Measurements from ENCODE around the gene TNFAIP3. TPM values are rescaled to one million over a fixed set of nuclear protein-coding genes. Genes with fewer than 3 reads are reported as not detected.

Gene TNFAIP3
- polyA plus RNA-seq (2013) = 84.4 TPM

GRCh38 chr6:137866914-137867684, at the start of gene TNFAIP3:
Gene TNFAIP3 (plus strand): TSS chr6:137867259. CDS start chr6:137871228, 3,969 bp downstream.
- Histone ChIP-seq H3K4me1 (ENCODE audit: control extremely low read depth in 1 of 4, control insufficient read depth in 4 of 4, insufficient read depth in 4 of 4, low read length in 3 of 4) (peaks cover 12 to 54% (median 37%) of the 10 kb centered on the region in 4 experiments), H3K27ac (ENCODE audit: insufficient read depth in 1 of 2, low read depth in 1 of 2, low read length in 2 of 2, poor library complexity in 1 of 2, severe bottlenecking in 2 of 2) (peak within 1 kb of the TSS; percentile 85 to 92), H3K27me3 (replicated peaks in 2 of 5; ENCODE audit: control insufficient read depth in 4 of 5, insufficient read depth in 5 of 5, low read length in 4 of 5) (no peaks in the 10 kb centered on the region), H3K36me3 (ENCODE audit: control insufficient read depth in 4 of 4, insufficient read depth in 4 of 4, low read length in 3 of 4) (peaks cover 3 to 9% (median 5%) of the 10 kb centered on the region in 4 experiments), H3K4me3 (ENCODE audit: control insufficient read depth in 1 of 7, extremely low read depth in 1 of 7, insufficient read depth in 4 of 7, low read depth in 2 of 7, low read length in 6 of 7) (peak within 1 kb of the TSS; percentile 76 to 95 (median 87)), H3K9me3 (ENCODE audit: control extremely low read depth in 1 of 5, control insufficient read depth in 4 of 5, insufficient read depth in 2 of 5, low read depth in 1 of 5, low read length in 4 of 5) (no peaks in the 10 kb centered on the region)
- ChIA-PET CTCF (interaction anchor here (0.7 to 7.5 kb wide), 37 partner anchors 9 to 168 kb away, joined by 3 to 67 read pairs (median 5); no protein-coding TSS in a partner anchor), POLR2A (interaction anchor here (0.6 to 2.6 kb wide), 11 partner anchors 8 to 159 kb away, joined by 3 to 16 read pairs (median 3); no protein-coding TSS in a partner anchor)
- DNase-seq = peak; percentile 96 to 98 (median 98)
- 0% methylated on average over 64 of the region's 87 CpGs for whole genome bisulfite sequencing (ENCODE audit: insufficient coverage)

DNA sequence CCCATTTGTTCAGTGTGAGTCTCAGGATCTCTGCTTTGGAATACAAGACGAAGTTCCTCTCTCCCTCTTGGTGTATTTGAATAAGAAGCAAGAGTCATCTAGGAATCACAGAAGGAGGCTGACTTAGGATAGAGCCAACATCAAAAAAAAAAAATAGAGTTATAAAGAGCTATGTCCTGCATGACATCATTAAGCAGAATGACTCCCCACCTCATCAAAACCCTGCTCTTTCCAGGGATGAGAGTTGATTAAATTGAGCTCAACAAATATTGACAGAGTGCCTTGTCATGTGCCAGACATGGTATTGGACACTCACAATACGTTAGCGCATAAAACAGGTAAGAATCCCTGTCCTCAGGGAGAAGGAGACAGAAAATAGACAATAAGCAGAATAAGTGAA, 48.6 kb upstream of the TNFAIP3 start:
- CTCF ChIA-PET = interaction anchor here (0.6 to 2.2 kb wide), 5 partner anchors 15 to 121 kb away, joined by 3 to 7 read pairs (median 3); no protein-coding TSS in a partner anchor
- no peak overlapping the region for H3K27ac ChIP-seq (ENCODE audit: insufficient read depth in 1 of 2, low read depth in 1 of 2, low read length in 2 of 2, poor library complexity in 1 of 2, severe bottlenecking in 2 of 2)
- no peak for DNase-seq
- 100% methylated on average over 1 of the region's 3 CpGs for WGBS (ENCODE audit: insufficient coverage)
- no peaks in the 10 kb centered on the region for H3K9me3 ChIP-seq (ENCODE audit: control extremely low read depth in 1 of 5, control insufficient read depth in 4 of 5, insufficient read depth in 2 of 5, low read depth in 1 of 5, low read length in 4 of 5)
- H3K36me3 ChIP-seq (ENCODE audit: control insufficient read depth in 4 of 4, insufficient read depth in 4 of 4, low read length in 3 of 4) = no peaks in the 10 kb centered on the region
- peaks cover 18 to 50% (median 32%) of the 10 kb centered on the region in 4 experiments for H3K4me1 ChIP-seq (ENCODE audit: control extremely low read depth in 1 of 4, control insufficient read depth in 4 of 4, insufficient read depth in 4 of 4, low read length in 3 of 4)
- POLR2A ChIA-PET = no interaction called here
- H3K27me3 ChIP-seq (replicated peaks in 2 of 5; ENCODE audit: control insufficient read depth in 4 of 5, insufficient read depth in 5 of 5, low read length in 4 of 5) = no peaks in the 10 kb centered on the region
- H3K4me3 ChIP-seq (ENCODE audit: control insufficient read depth in 1 of 7, extremely low read depth in 1 of 7, insufficient read depth in 4 of 7, low read depth in 2 of 7, low read length in 6 of 7) = no peak overlapping the region

- peak; percentile 45 to 88 (median 87) for DNase-seq
- POLR2A ChIA-PET = no interaction called here
- Histone ChIP-seq H3K36me3 (ENCODE audit: control insufficient read depth in 4 of 4, insufficient read depth in 4 of 4, low read length in 3 of 4) (no peaks in the 10 kb centered on the region), H3K4me3 (ENCODE audit: control insufficient read depth in 1 of 7, extremely low read depth in 1 of 7, insufficient read depth in 4 of 7, low read depth in 2 of 7, low read length in 6 of 7) (peak overlapping the region in 1 of 7 experiments; percentile 25), H3K4me1 (ENCODE audit: control extremely low read depth in 1 of 4, control insufficient read depth in 4 of 4, insufficient read depth in 4 of 4, low read length in 3 of 4) (peaks cover 25 to 62% (median 42%) of the 10 kb centered on the region in 4 experiments), H3K27ac (ENCODE audit: insufficient read depth in 1 of 2, low read depth in 1 of 2, low read length in 2 of 2, poor library complexity in 1 of 2, severe bottlenecking in 2 of 2) (peak overlapping the region; percentile 51 to 55), H3K27me3 (replicated peaks in 2 of 5; ENCODE audit: control insufficient read depth in 4 of 5, insufficient read depth in 5 of 5, low read length in 4 of 5) (no peaks in the 10 kb centered on the region), H3K9me3 (ENCODE audit: control extremely low read depth in 1 of 5, control insufficient read depth in 4 of 5, insufficient read depth in 2 of 5, low read depth in 1 of 5, low read length in 4 of 5) (no peaks in the 10 kb centered on the region)
- CTCF ChIA-PET = interaction anchor here (1.1 to 2.2 kb wide), 5 partner anchors 8 to 120 kb away, joined by 4 to 10 read pairs (median 5); no protein-coding TSS in a partner anchor
- WGBS (ENCODE audit: insufficient coverage) = 0% methylated on average over 1 of the region's 2 CpGs
Measured at GRCh38 chr6:137819740-137820139, 47.3 kb upstream of the TNFAIP3 start.

DNA sequence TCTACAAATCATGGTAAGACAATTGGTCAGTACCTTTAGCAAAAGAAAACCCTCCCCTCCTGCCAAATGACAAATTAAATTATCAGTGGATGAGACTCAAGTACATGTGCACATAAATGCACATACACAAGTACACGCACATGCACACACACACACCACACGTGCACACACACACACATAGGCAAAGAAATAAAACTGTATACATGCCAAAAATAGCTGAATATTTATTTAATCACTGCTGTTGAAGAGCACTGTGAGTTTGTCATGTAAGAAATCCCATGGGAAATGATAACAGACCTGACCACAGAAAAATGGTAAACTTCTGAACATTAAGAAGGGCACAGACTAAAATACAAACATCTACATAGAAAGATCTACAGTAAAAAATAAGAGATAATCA, 46.6 kb upstream of the TNFAIP3 start:
- no CpG with 5 or more reads among the region's 2 CpGs for WGBS (ENCODE audit: insufficient coverage)
- Histone ChIP-seq H3K36me3 (ENCODE audit: control insufficient read depth in 4 of 4, insufficient read depth in 4 of 4, low read length in 3 of 4) (no peaks in the 10 kb centered on the region), H3K4me3 (ENCODE audit: control insufficient read depth in 1 of 7, extremely low read depth in 1 of 7, insufficient read depth in 4 of 7, low read depth in 2 of 7, low read length in 6 of 7) (no peak overlapping the region), H3K27ac (ENCODE audit: insufficient read depth in 1 of 2, low read depth in 1 of 2, low read length in 2 of 2, poor library complexity in 1 of 2, severe bottlenecking in 2 of 2) (peak overlapping the region; percentile 51 to 55), H3K4me1 (ENCODE audit: control extremely low read depth in 1 of 4, control insufficient read depth in 4 of 4, insufficient read depth in 4 of 4, low read length in 3 of 4) (peaks cover 30 to 65% (median 46%) of the 10 kb centered on the region in 4 experiments), H3K27me3 (replicated peaks in 2 of 5; ENCODE audit: control insufficient read depth in 4 of 5, insufficient read depth in 5 of 5, low read length in 4 of 5) (no peaks in the 10 kb centered on the region), H3K9me3 (ENCODE audit: control extremely low read depth in 1 of 5, control insufficient read depth in 4 of 5, insufficient read depth in 2 of 5, low read depth in 1 of 5, low read length in 4 of 5) (no peaks in the 10 kb centered on the region)
- no peak for DNase-seq
- POLR2A ChIA-PET = no interaction called here
- CTCF ChIA-PET = interaction anchor here (1.1 to 2.1 kb wide), 2 partner anchors 9 to 61 kb away, joined by 4 to 10 read pairs; no protein-coding TSS in a partner anchor

DNA sequence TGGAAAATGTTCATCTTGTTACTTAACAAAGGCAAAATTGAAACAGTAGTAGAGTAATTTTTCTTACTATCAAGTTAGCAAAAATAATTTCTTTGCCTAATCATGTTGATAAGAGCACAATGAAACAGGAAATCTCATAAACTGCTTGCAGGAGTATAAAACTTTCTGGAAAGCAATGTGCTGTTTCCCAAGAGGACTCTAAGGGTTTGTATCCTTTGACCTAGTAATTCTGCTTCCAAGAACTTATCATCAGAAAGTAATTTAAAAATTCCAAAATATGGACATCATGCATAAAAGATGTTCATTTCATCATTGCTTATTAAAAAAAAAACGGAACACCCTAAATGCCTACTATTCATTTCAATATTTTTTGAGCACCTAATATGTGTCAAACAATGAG, 46.1 kb upstream of the TNFAIP3 start:
- H3K9me3 ChIP-seq (ENCODE audit: control extremely low read depth in 1 of 5, control insufficient read depth in 4 of 5, insufficient read depth in 2 of 5, low read depth in 1 of 5, low read length in 4 of 5) = no peaks in the 10 kb centered on the region
- ChIA-PET POLR2A (no interaction called here), CTCF (interaction anchor here (1.1 to 2.1 kb wide), 2 partner anchors 10 to 61 kb away, joined by 4 to 10 read pairs; no protein-coding TSS in a partner anchor)
- H3K27ac ChIP-seq (ENCODE audit: insufficient read depth in 1 of 2, low read depth in 1 of 2, low read length in 2 of 2, poor library complexity in 1 of 2, severe bottlenecking in 2 of 2) = no peak overlapping the region
- H3K4me1 ChIP-seq (ENCODE audit: control extremely low read depth in 1 of 4, control insufficient read depth in 4 of 4, insufficient read depth in 4 of 4, low read length in 3 of 4) = peaks cover 26 to 61% (median 44%) of the 10 kb centered on the region in 4 experiments
- DNase-seq = no peak
- H3K4me3 ChIP-seq (ENCODE audit: control insufficient read depth in 1 of 7, extremely low read depth in 1 of 7, insufficient read depth in 4 of 7, low read depth in 2 of 7, low read length in 6 of 7) = no peak overlapping the region
- H3K27me3 ChIP-seq (replicated peaks in 2 of 5; ENCODE audit: control insufficient read depth in 4 of 5, insufficient read depth in 5 of 5, low read length in 4 of 5) = no peaks in the 10 kb centered on the region
- WGBS (ENCODE audit: insufficient coverage) = 89% methylated on average over 1 of the region's 1 CpG
- no peaks in the 10 kb centered on the region for H3K36me3 ChIP-seq (ENCODE audit: control insufficient read depth in 4 of 4, insufficient read depth in 4 of 4, low read length in 3 of 4)

DNA sequence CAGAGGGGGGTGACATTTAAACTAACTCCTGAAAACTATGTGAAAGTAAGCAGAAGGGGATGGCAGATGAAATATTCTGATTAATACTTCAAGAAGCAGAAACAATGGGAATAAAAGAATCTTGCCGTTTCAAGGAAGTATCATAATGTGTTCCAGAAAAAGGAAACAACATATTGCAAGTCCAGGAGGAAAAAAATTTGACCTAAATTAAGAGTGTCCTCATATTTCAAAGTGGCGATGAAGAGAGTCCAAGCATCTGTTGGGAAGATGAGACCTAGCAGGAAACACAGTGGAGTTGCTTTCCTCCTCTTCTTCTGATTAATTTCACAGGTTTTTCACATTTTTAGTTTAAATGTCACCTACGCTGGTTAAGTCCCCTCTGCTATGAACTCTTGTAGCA, 45.6 kb upstream of the TNFAIP3 start:
- CTCF ChIA-PET = no interaction called here
- no peak for DNase-seq
- no peak overlapping the region for H3K27ac ChIP-seq (ENCODE audit: insufficient read depth in 1 of 2, low read depth in 1 of 2, low read length in 2 of 2, poor library complexity in 1 of 2, severe bottlenecking in 2 of 2)

More for the DNA sequence above, 45.6 kb upstream of the TNFAIP3 start:
- WGBS (ENCODE audit: insufficient coverage) = 50% methylated on average over 2 of the region's 3 CpGs
- Histone ChIP-seq H3K4me1 (ENCODE audit: control extremely low read depth in 1 of 4, control insufficient read depth in 4 of 4, insufficient read depth in 4 of 4, low read length in 3 of 4) (peaks cover 21 to 56% (median 42%) of the 10 kb centered on the region in 4 experiments), H3K9me3 (ENCODE audit: control extremely low read depth in 1 of 5, control insufficient read depth in 4 of 5, insufficient read depth in 2 of 5, low read depth in 1 of 5, low read length in 4 of 5) (no peaks in the 10 kb centered on the region), H3K27me3 (replicated peaks in 2 of 5; ENCODE audit: control insufficient read depth in 4 of 5, insufficient read depth in 5 of 5, low read length in 4 of 5) (no peaks in the 10 kb centered on the region), H3K36me3 (ENCODE audit: control insufficient read depth in 4 of 4, insufficient read depth in 4 of 4, low read length in 3 of 4) (no peaks in the 10 kb centered on the region), H3K4me3 (ENCODE audit: control insufficient read depth in 1 of 7, extremely low read depth in 1 of 7, insufficient read depth in 4 of 7, low read depth in 2 of 7, low read length in 6 of 7) (no peak overlapping the region)
- POLR2A ChIA-PET = no interaction called here

All from common myeloid progenitor, CD34-positive (primary cell).